Right forelimb (tissue), 1 donor: ENCODE measurements around the gene SDHA.
"Not testable (repeated sequence)": the region's sequence is repeated elsewhere in the genome, so short reads cannot be mapped to it uniquely, and the experiment has no call there.

Experiments
- DNase-seq: peaks from one replicate; pipeline ENCODE4 v3.0.0-alpha.2; 2018

The SDHA gene

GRCh38 chr5:223791-224190 lies 5.7 kb downstream of the SDHA start:
- DNase-seq, result no peak

GRCh38 chr5:225334-225733 lies 7.2 kb downstream of the SDHA start:
- DNase-seq, result no peak

GRCh38 chr5:227375-227774 lies 9.3 kb downstream of the SDHA start:
- not testable (repeated sequence) for DNase-seq

GRCh38 chr5:228886-229285 lies 10.8 kb downstream of the SDHA start:
- no peak for DNase-seq

- DNase-seq, result no peak
Measured at GRCh38 chr5:230711-231110, 12.6 kb downstream of the SDHA start.

GRCh38 chr5:231661-232060 lies 13.5 kb downstream of the SDHA start:
- DNase-seq, result no peak

- DNase-seq, result not testable (repeated sequence)
Measured at GRCh38 chr5:233426-233825, 15.3 kb downstream of the SDHA start.

GRCh38 chr5:234450-234849 lies 16.3 kb downstream of the SDHA start:
- no peak for DNase-seq

GRCh38 chr5:235527-235926 lies 17.4 kb downstream of the SDHA start:
- DNase-seq, result not testable (repeated sequence)

GRCh38 chr5:237931-238330 lies 19.8 kb downstream of the SDHA start:
- not testable (repeated sequence) for DNase-seq

GRCh38 chr5:240550-240949 lies 22.4 kb downstream of the SDHA start:
- DNase-seq, result not testable (repeated sequence)

- not testable (repeated sequence) for DNase-seq
Measured at GRCh38 chr5:241045-241669, 23.0 kb downstream of the SDHA start.

GRCh38 chr5:243683-244367 lies 25.7 kb downstream of the SDHA start:
- DNase-seq, result not testable (repeated sequence)

GRCh38 chr5:245717-246116 lies 27.6 kb downstream of the SDHA start:
- DNase-seq, result not testable (repeated sequence)

- not testable (repeated sequence) for DNase-seq
Measured at GRCh38 chr5:250396-250795, 32.3 kb downstream of the SDHA start.

- not testable (repeated sequence) for DNase-seq
Measured at GRCh38 chr5:251016-251415, 32.9 kb downstream of the SDHA start.

- not testable (repeated sequence) for DNase-seq
Measured at GRCh38 chr5:251538-251937, 33.4 kb downstream of the SDHA start.

- not testable (repeated sequence) for DNase-seq
Measured at GRCh38 chr5:251975-252374, 33.9 kb downstream of the SDHA start.

GRCh38 chr5:252546-252945 lies 34.4 kb downstream of the SDHA start:
- DNase-seq, result no peak

- not testable (repeated sequence) for DNase-seq
Measured at GRCh38 chr5:254322-254721, 36.2 kb downstream of the SDHA start.

GRCh38 chr5:255116-255515 lies 37.0 kb downstream of the SDHA start:
- not testable (repeated sequence) for DNase-seq

- not testable (repeated sequence) for DNase-seq
Measured at GRCh38 chr5:256347-256746, 38.2 kb downstream of the SDHA start.

- no peak for DNase-seq
Measured at GRCh38 chr5:257148-257547, 39.0 kb downstream of the SDHA start.

GRCh38 chr5:263275-263974 lies 45.3 kb downstream of the SDHA start:
- DNase-seq, result not testable (repeated sequence)
